NCI-H1417 treated with DMSO at 0.1 percent for 48 hours (cell line): ENCODE measurements around the gene NIT1.

Source experiments
- DNase-seq: peaks from one replicate; lab custom pipeline; 2025; lab: John Stamatoyannopoulos, UW

NIT1 gene

GRCh38 chr1:161117759-161118581 lies at the start of gene NIT1, which contains the start of gene PFDN2:
NIT1 (plus strand) TSS chr1:161118105; CDS start chr1:161118177, 72 bp downstream.
PFDN2 (minus strand) TSS chr1:161118037; CDS start chr1:161118026, 11 bp downstream.
- DNase-seq = peak; percentile 6

- DNase-seq = no peak
Observed at GRCh38 chr1:161068306-161069234, 49.3 kb upstream of the NIT1 start.

- no peak for DNase-seq
Observed at GRCh38 chr1:161069241-161069640, 48.7 kb upstream of the NIT1 start.

- no peak for DNase-seq
Observed at GRCh38 chr1:161069731-161070270, 48.1 kb upstream of the NIT1 start, which contains the start of gene ARHGAP30. ARHGAP30 (minus strand) TSS chr1:161069891; CDS start chr1:161069624, 267 bp downstream.

GRCh38 chr1:161070761-161071160 lies 47.1 kb upstream of the NIT1 start:
- no peak for DNase-seq

GRCh38 chr1:161071886-161072371 lies 46.0 kb upstream of the NIT1 start:
- no peak for DNase-seq

- no peak for DNase-seq
Observed at GRCh38 chr1:161072751-161073449, 45.0 kb upstream of the NIT1 start.

- no peak for DNase-seq
Observed at GRCh38 chr1:161073474-161074121, 44.3 kb upstream of the NIT1 start.

GRCh38 chr1:161074676-161075368 lies 43.1 kb upstream of the NIT1 start:
- no peak for DNase-seq

- DNase-seq = no peak
Observed at GRCh38 chr1:161076410-161076809, 41.5 kb upstream of the NIT1 start.

- no peak for DNase-seq
Observed at GRCh38 chr1:161077426-161077825, 40.5 kb upstream of the NIT1 start.

- DNase-seq = no peak
Observed at GRCh38 chr1:161079436-161080110, 38.3 kb upstream of the NIT1 start.

- DNase-seq = no peak
Observed at GRCh38 chr1:161080441-161081405, 37.2 kb upstream of the NIT1 start.

GRCh38 chr1:161081519-161081918 lies 36.4 kb upstream of the NIT1 start:
- no peak for DNase-seq

- DNase-seq = no peak
Observed at GRCh38 chr1:161082483-161082882, 35.4 kb upstream of the NIT1 start.

- DNase-seq = no peak
Observed at GRCh38 chr1:161082996-161083747, 34.7 kb upstream of the NIT1 start.

GRCh38 chr1:161083748-161084596 lies 33.9 kb upstream of the NIT1 start:
- no peak for DNase-seq
